ENCODE data around the gene CCDC183. TPM values are rescaled to one million over a fixed set of nuclear protein-coding genes. Genes with fewer than 3 reads are reported as not detected.

Gene CCDC183
- polyA plus RNA-seq, 1 donor from 2014 or later: 5.5 TPM

- no peak overlapping the region for H2AFZ ChIP-seq (ENCODE audit: low read depth, low read length)
- H3K9me2 ChIP-seq (ENCODE audit: insufficient read depth, low read length): no peaks in the 10 kb centered on the region
- no peaks in the 10 kb centered on the region for H3K27me3 ChIP-seq (ENCODE audit: insufficient read depth, low read depth, low read length)
- no peak overlapping the region for H3K9ac ChIP-seq (ENCODE audit: low read length)
- no peaks in the 10 kb centered on the region for H4K20me1 ChIP-seq (ENCODE audit: insufficient read depth)
- H3K36me3 ChIP-seq (ENCODE audit: insufficient read depth, low read length): no peaks in the 10 kb centered on the region
- no peaks in the 10 kb centered on the region for H3F3A ChIP-seq (ENCODE audit: insufficient read depth, low read length, poor library complexity, severe bottlenecking)
- TF ChIP-seq REST (IDR thresholded peaks at IDR 0.05; ENCODE audit: borderline replicate concordance): no peak
- no peak for TF ChIP-seq RAD21 (conservative IDR thresholded peaks at IDR 0.05)
- TF ChIP-seq EZH2 (IDR thresholded peaks at IDR 0.05; ENCODE audit: borderline replicate concordance, insufficient read depth, low read length, poor library complexity, severe bottlenecking): no peak
- no peak for TF ChIP-seq TAF1 (IDR thresholded peaks at IDR 0.05; ENCODE audit: low read depth)
- no peak for TF ChIP-seq SMC3 (conservative IDR thresholded peaks at IDR 0.05; ENCODE audit: poor library complexity)
- TF ChIP-seq MXI1 (conservative IDR thresholded peaks at IDR 0.05; ENCODE audit: poor library complexity, severe bottlenecking): no peak
- no peak for TF ChIP-seq POLR2AphosphoS5 (IDR thresholded peaks at IDR 0.05)
- no peak for TF ChIP-seq EP300 (conservative IDR thresholded peaks at IDR 0.05; ENCODE audit: poor library complexity, severe bottlenecking)
- no peak for TF ChIP-seq CTCF (IDR thresholded peaks at IDR 0.05; ENCODE audit: poor library complexity, severe bottlenecking)
- no peak overlapping the region for H3K27ac ChIP-seq (ENCODE audit: low read length)
- H3K4me3 ChIP-seq (ENCODE audit: low read length): no peak overlapping the region
- no peaks in the 10 kb centered on the region for H3K79me2 ChIP-seq (replicated peaks; ENCODE audit: insufficient read depth, low read length)
- no peak overlapping the region for H3K4me2 ChIP-seq (ENCODE audit: low read length)
- no peaks in the 10 kb centered on the region for H3K9me3 ChIP-seq (ENCODE audit: low read length)
Observed at GRCh38 chr9:136835932-136836904, 40.1 kb downstream of the CCDC183 start.

GRCh38 chr9:136837146-136837855 lies 41.2 kb downstream of the CCDC183 start:
- Histone ChIP-seq H3K79me2 (replicated peaks; ENCODE audit: insufficient read depth, low read length) (no peaks in the 10 kb centered on the region), H3K36me3 (ENCODE audit: insufficient read depth, low read length) (no peaks in the 10 kb centered on the region), H3K9me2 (ENCODE audit: insufficient read depth, low read length) (no peaks in the 10 kb centered on the region), H2AFZ (ENCODE audit: low read depth, low read length) (no peak overlapping the region), H3K9ac (ENCODE audit: low read length) (no peak overlapping the region), H4K20me1 (ENCODE audit: insufficient read depth) (no peaks in the 10 kb centered on the region), H3K27me3 (ENCODE audit: insufficient read depth, low read depth, low read length) (no peaks in the 10 kb centered on the region), H3K27ac (ENCODE audit: low read length) (no peak overlapping the region), H3K4me2 (ENCODE audit: low read length) (no peak overlapping the region), H3F3A (ENCODE audit: insufficient read depth, low read length, poor library complexity, severe bottlenecking) (no peaks in the 10 kb centered on the region), H3K9me3 (ENCODE audit: low read length) (no peaks in the 10 kb centered on the region), H3K4me3 (ENCODE audit: low read length) (no peak overlapping the region)
- no peak for TF ChIP-seq EP300 (conservative IDR thresholded peaks at IDR 0.05; ENCODE audit: poor library complexity, severe bottlenecking)
- TF ChIP-seq POLR2AphosphoS5 (IDR thresholded peaks at IDR 0.05): no peak
- no peak for TF ChIP-seq RAD21 (conservative IDR thresholded peaks at IDR 0.05)
- no peak for TF ChIP-seq CTCF (IDR thresholded peaks at IDR 0.05; ENCODE audit: poor library complexity, severe bottlenecking)
- no peak for TF ChIP-seq EZH2 (IDR thresholded peaks at IDR 0.05; ENCODE audit: borderline replicate concordance, insufficient read depth, low read length, poor library complexity, severe bottlenecking)
- TF ChIP-seq REST (IDR thresholded peaks at IDR 0.05; ENCODE audit: borderline replicate concordance): no peak
- TF ChIP-seq MXI1 (conservative IDR thresholded peaks at IDR 0.05; ENCODE audit: poor library complexity, severe bottlenecking): no peak
- no peak for TF ChIP-seq SMC3 (conservative IDR thresholded peaks at IDR 0.05; ENCODE audit: poor library complexity)
- no peak for TF ChIP-seq TAF1 (IDR thresholded peaks at IDR 0.05; ENCODE audit: low read depth)

Measured in neural cell (in vitro differentiated cells).